Breast epithelium (tissue), 3 donors: Measurements from ENCODE around the gene PTPRM.

Source experiments
- CTCF ChIP-seq, 3 donors: fragments of 450-650 bp; IDR thresholded peaks; one replicate each; pipeline ENCODE4 v1.5.1; 2016 to 2017; ENCODE audit warnings: antibody characterized with exemption in 3 of 3, mild to moderate bottlenecking in 3 of 3, moderate library complexity in 3 of 3
- POLR2AphosphoS5 ChIP-seq, 3 donors: sonication (generic); formaldehyde crosslinking; IDR thresholded peaks; one replicate each; pipeline ENCODE4 v1.6.1; 2017; ENCODE audit warnings: antibody characterized with exemption in 3 of 3

GRCh38 chr18:7750095-7750663 is 183.1 kb downstream of the PTPRM start:
- TF ChIP-seq CTCF (IDR thresholded peaks at IDR 0.05): no peak
- TF ChIP-seq POLR2AphosphoS5 (IDR thresholded peaks at IDR 0.05): no peak
